ENCODE measurements around the gene TIMP2.

GRCh38 chr17:78953356-78954350, 28.5 kb upstream of the TIMP2 start:
- TF ChIP-seq CTCF (conservative IDR thresholded peaks at IDR 0.05; ENCODE audit: low read length): no peak
- TF ChIP-seq EZH2phosphoT487 (IDR thresholded peaks at IDR 0.05; ENCODE audit: borderline replicate concordance, low read depth, low read length): no peak

Data from OCI-LY7 (cell line).